GM18520 (cell line): ENCODE results near the gene SLC15A3.
"Not testable (repeated sequence)": the region's sequence is repeated elsewhere in the genome, so short reads cannot be mapped to it uniquely, and the experiment has no call there.

ENCODE experiments used
- ATAC-seq: cut with Tn5 transposase; IDR thresholded peaks from one replicate; pipeline ENCODE4 v1.9.1; 2021; ENCODE audit not compliant: unreplicated experiment

Gene SLC15A3

GRCh38 chr11:60977224-60977623, 25.2 kb upstream of the SLC15A3 start:
- no peak for ATAC-seq

GRCh38 chr11:60974726-60975125, 22.8 kb upstream of the SLC15A3 start:
- no peak for ATAC-seq

GRCh38 chr11:60974316-60974715, 22.3 kb upstream of the SLC15A3 start:
- not testable (repeated sequence) for ATAC-seq

- ATAC-seq, result no peak
Observed at GRCh38 chr11:60973699-60974098, 21.7 kb upstream of the SLC15A3 start.

DNA sequence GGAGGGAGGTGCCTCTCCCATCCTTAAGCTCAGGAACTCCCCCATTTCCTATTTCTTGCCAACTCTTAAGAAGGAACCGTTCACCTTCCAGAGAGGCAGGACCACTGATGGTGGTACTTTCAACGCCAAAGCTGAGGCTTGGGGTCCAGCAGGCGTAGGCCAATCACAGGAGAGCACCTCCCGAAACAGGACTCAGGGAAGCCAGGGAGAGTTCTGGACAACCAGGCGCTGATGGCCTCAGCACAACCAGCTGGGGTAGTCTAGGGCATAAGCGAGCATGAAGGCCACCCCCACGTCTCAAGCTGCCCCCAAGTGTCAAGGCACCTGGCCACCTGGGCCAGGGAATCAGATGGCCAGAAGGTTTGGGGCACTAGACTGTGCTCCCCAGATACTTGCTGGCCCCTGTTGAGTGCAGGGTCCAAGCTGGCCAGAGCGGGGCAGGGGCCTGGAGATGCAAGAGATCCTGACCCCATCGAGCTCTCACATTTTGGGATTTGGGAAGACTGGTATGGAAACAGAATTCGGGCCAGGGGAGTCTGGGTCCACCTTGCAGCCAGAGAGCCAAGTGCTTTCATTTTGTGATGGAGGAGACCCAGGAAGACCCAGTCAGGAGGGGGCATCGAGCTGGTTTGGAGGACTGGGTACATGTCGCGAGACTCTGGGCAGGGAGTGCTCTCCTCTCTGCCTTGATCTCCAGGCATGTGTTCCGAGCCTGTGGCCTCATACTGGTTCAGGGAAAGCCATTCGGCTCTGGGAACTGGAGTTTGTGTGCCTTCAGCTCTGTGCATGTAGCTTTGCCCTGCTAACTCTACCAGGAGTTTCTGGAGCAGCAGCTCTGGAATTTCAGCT, 20.4 kb upstream of the SLC15A3 start:
- no peak for ATAC-seq

GRCh38 chr11:60971520-60971919, 19.5 kb upstream of the SLC15A3 start, which contains the start of gene CD6:
CD6 (plus strand) TSS chr11:60971680; CDS start chr11:60971866, 186 bp downstream.
- no peak for ATAC-seq

DNA sequence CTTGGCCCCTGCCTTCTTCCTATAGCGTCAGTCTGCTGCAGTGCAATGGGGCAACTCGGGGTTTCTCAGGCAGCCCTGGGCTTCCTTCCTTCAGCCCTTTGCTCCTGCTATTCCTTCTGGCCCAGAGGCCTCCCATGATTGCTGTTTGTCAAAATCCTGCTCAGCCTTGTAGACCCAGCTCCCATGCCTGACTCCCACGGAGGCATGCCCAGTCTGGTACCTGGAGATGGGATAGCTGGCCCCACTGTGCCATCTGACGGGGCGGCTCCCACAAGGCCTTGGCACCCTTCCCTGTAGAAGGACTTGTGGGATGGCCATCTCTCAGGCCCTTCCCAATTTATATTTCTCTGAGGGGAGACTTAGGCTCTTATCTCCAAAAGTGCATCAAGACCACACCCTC, 18.9 kb upstream of the SLC15A3 start:
- no peak for ATAC-seq

- ATAC-seq, result no peak
Observed at GRCh38 chr11:60970369-60970774, 18.4 kb upstream of the SLC15A3 start.

DNA sequence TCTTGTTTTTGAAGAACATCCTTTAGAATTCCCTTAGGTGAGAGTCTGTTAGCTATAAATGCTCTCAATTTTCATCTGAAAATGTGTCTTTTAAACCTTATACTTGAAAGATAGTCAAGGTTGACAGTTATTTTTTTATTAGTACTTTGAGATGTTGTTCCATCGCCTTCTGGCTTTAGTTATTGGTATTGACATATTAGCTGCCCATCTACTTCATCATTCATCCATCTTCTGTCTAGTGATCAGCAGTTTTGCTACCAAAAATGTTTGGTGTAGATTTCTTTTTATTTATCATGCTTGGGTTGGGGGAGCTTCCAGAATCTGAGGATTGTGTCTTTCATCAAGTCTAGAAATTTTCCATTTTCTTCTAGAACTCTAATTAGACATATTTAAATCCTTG, 16.2 kb upstream of the SLC15A3 start:
- no peak for ATAC-seq

DNA sequence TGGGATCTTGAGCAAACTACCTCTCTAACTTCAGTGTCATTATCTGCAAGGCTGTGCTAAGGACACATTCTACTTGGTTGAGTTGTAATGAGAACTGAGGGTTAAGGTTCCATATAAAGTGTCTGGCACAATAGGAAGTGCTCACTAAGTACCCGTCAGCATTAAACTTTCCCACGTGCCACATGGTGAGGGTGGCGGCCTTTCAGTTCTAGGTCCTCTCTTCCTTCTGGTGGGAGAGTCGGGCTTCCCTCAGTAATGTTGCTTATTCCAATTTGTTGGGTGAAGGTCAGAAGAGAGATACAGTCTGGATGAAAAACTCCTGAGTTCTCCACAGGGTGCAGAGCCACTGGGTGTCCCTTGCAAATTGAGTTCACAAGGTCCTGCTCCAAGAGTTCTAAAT, 14.9 kb upstream of the SLC15A3 start:
- no peak for ATAC-seq

DNA sequence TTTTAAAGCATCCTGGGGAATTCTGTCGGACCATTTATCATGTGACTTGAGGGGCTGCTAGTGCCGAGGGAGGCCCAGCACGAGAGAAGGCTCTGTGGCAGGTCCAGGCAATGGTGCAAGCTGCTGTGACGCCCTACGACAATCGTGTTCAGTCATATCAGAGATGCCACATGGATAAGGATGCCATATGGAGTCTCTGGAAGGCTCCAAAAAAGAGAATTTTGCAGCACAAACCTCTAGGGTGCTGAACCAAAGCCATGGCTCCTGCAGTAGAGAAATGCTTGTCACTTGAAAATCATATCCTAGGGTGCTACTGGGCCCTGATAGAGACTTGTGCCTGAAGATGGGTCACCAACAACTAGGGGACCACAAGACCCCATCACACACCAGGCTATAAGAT, 12.8 kb upstream of the SLC15A3 start:
- ATAC-seq, result no peak

DNA sequence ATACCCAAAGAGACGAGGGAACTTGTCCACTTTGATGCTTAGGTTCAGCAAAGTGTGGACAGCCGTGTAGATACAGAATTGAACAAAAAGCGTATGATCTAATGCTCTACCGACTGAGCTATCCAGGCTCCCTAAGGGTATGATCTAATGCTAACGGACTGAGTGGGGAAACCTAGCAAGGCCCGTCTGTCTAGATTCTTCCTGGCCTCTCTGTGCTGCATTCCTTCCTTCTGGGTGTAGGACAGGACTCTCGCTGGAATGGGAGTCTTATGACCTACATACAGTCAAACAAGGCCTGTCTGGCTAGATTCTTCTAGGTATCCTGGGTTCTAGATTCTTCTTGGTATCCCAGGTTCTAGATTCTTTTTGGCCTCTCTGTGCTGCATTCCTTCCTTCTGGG, 8.4 kb upstream of the SLC15A3 start:
- ATAC-seq, result no peak

DNA sequence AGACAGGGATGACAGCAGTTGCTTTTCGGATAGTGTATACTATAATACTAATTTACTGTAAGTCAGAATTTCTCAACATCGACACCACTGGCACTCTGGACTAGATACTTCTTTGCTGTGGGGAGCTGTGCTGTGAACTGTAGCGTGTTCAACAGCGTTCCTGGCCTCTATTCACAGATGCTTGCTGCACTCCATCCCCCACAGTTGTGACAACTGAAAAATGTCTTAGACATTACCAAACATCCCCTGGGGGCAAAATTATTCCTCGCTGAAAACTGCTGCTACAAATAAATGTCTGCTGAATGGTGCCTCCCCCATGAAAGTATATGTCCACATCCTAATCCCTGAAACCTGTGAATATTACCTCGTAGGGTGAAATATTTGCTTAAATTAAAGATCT, 7.5 kb upstream of the SLC15A3 start:
- no peak for ATAC-seq

- ATAC-seq, result no peak
Observed at GRCh38 chr11:60957188-60957587, 5.2 kb upstream of the SLC15A3 start.

- no peak for ATAC-seq
Observed at GRCh38 chr11:60955571-60955970, 3.6 kb upstream of the SLC15A3 start.

DNA sequence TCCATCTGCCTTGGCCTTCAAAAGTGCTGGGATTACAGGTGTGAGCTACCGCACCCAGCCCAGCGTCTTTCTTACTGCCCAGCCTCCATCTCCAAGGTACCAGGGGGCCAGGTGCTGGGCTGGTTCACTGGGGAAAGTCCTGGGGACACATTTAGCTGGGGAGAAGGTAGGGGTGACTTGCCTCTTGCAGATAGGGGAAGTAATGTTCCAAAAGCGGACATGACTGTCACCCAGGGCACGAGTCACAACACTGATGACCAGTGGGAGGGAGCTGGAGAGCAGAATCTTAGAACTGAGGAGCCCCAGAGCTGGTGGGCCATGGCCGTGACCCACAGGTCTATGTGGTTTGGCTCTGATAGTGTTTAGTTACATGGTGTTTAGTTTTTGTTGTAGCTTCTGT, 2.4 kb upstream of the SLC15A3 start:
- ATAC-seq, result no peak

DNA sequence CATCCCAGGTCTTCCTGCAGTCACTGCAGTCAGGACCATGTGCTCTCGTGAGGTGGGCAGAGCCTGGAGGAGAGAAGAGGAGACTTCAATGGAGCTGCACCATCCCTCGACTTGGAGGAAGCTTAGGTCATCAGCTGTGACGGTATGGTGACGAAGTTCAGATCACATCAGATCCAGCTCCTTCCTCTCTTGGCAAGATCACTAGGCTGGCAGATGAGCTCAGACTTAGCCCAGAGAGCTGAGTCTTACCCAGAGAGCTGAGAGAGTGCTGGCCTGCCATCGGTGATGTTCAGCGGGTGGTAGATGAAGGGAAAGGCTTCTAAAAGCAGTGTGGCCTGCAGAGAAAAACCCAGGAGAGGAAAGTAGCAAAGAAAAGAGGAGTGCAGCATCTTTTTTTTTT, 1.8 kb upstream of the SLC15A3 start:
- no peak for ATAC-seq

DNA sequence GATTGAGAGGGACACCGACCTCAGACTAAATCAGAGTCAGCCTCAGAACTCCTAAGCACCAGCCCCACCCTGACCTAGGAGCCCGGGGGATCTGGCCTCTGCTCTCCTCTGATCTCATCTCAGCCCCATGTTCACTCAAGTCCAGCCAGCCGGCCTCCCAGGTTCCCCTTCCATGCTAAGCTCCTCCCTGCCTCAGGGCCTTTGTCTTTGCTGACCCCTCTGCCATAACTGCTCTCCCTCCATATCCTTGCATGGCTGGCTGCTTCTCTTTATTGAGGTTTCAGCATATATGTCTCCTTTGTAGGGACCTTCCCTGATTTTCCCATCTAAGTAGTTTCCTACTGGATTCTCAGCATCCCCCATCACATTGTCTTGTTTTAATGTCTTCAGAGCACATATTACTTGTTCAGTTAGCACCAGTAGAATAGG, 780 bp upstream of the SLC15A3 start:
- ATAC-seq, result no peak

- no peak for ATAC-seq
Observed at GRCh38 chr11:60951606-60951903, 421 bp downstream of the SLC15A3 start.

- no peak for ATAC-seq
Observed at GRCh38 chr11:60950933-60951605, 907 bp downstream of the SLC15A3 start.

GRCh38 chr11:60950024-60950423, 2.0 kb downstream of the SLC15A3 start:
- no peak for ATAC-seq

DNA sequence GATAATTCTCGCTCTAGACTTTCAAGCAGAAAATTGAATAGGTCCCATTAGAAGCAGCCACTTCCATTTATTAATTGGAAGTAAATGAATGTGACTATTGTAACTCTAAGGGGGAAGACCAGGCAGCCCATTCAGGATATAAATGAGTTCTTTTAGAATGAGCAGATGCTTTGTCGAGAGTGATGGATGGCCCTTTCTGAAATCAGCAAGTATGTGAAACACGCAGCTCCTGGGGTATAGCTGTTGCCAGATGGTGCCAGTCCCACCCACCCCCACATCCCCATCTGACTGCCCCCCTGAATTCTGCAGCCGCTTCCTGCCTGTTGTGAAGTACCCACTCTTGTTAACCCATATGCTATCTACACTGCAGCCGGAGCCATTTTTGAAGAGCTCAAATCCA, 3.7 kb downstream of the SLC15A3 start:
- ATAC-seq, result no peak

GRCh38 chr11:60947700-60948099, 4.3 kb downstream of the SLC15A3 start:
- ATAC-seq, result no peak
